SK-N-SH treated with all-trans-retinoic acid at 6 μM for 48 hours (cell line): ENCODE data around the gene SENP5.
A peak's percentile ranks its signal among the peaks of the same experiment; 100 is the strongest.

ENCODE experiments used
- ATAC-seq: fragments of 200-7000 bp; cut with Tn5 transposase; 3 replicates; pipeline ENCODE4 v1.9.1; 2020; ENCODE audit warnings: mild to moderate bottlenecking, moderate library complexity
- BACH2 ChIP-seq: fragments of 250-450 bp; sonication (Bioruptor Pico); IDR thresholded peaks from 2 replicates; pipeline ENCODE4 v1.9.0; 2021; ENCODE audit warnings: mild to moderate bottlenecking, borderline replicate concordance
- CREB5 ChIP-seq: fragments of 250-450 bp; sonication (Bioruptor Pico); IDR thresholded peaks from 2 replicates; pipeline ENCODE4 v1.5.1; 2020; ENCODE audit warnings: low read depth, mild to moderate bottlenecking, moderate library complexity
- CSDC2 ChIP-seq: fragments of 250-450 bp; sonication (Bioruptor Pico); IDR thresholded peaks from 2 replicates; pipeline ENCODE4 v1.5.0; 2020; ENCODE audit warnings: mild to moderate bottlenecking, moderate library complexity
- CSRNP3 ChIP-seq: fragments of 250-450 bp; sonication (Bioruptor Pico); IDR thresholded peaks from 2 replicates; pipeline ENCODE4 v1.5.1; 2021; ENCODE audit warnings: mild to moderate bottlenecking, moderate library complexity
- ESRRG ChIP-seq: fragments of 250-450 bp; sonication (Bioruptor Pico); IDR thresholded peaks from 2 replicates; pipeline ENCODE4 v1.6.1; 2021; ENCODE audit warnings: mild to moderate bottlenecking
- GLIS3 ChIP-seq: fragments of 250-450 bp; sonication (Bioruptor Pico); IDR thresholded peaks from 2 replicates; pipeline ENCODE4 v1.5.0; 2020; ENCODE audit warnings: mild to moderate bottlenecking, moderate library complexity
- OSR1 ChIP-seq: fragments of 250-450 bp; sonication (Bioruptor Pico); IDR thresholded peaks from 2 replicates; pipeline ENCODE4 v1.8.0; 2022; ENCODE audit warnings: moderate library complexity, mild to moderate bottlenecking, inconsistent platforms
- PATZ1 ChIP-seq: fragments of 250-450 bp; sonication (Bioruptor Pico); IDR thresholded peaks from 2 replicates; pipeline ENCODE4 v1.8.0; 2020; ENCODE audit warnings: mild to moderate bottlenecking, moderate library complexity, borderline replicate concordance
- POU6F1 ChIP-seq: fragments of 250-450 bp; sonication (Bioruptor Pico); IDR thresholded peaks from 2 replicates; pipeline ENCODE4 v1.8.0; 2021; ENCODE audit warnings: low read depth, mild to moderate bottlenecking, moderate library complexity, borderline replicate concordance
- PPARA ChIP-seq: fragments of 250-450 bp; sonication (Bioruptor Pico); IDR thresholded peaks from 2 replicates; pipeline ENCODE4 v1.5.0; 2020; ENCODE audit warnings: mild to moderate bottlenecking, borderline replicate concordance
- SNAI2 ChIP-seq: fragments of 250-450 bp; sonication (Bioruptor Pico); IDR thresholded peaks from 2 replicates; pipeline ENCODE4 v1.5.0; 2020; ENCODE audit warnings: mild to moderate bottlenecking, moderate library complexity
- TCF4 ChIP-seq: fragments of 250-450 bp; sonication (Bioruptor Pico); IDR thresholded peaks from 2 replicates; pipeline ENCODE4 v1.8.0; 2021; ENCODE audit warnings: mild to moderate bottlenecking, moderate library complexity, borderline replicate concordance
- TOX ChIP-seq: fragments of 250-450 bp; sonication (Bioruptor Pico); IDR thresholded peaks from 2 replicates; pipeline ENCODE4 v1.8.0; 2021; ENCODE audit warnings: mild to moderate bottlenecking, moderate library complexity, borderline replicate concordance
- TSHZ2 ChIP-seq: fragments of 250-450 bp; sonication (Bioruptor Pico); IDR thresholded peaks from 2 replicates; pipeline ENCODE4 v1.5.0; 2020; ENCODE audit warnings: mild to moderate bottlenecking, moderate library complexity
- ZC3H10 ChIP-seq: fragments of 250-450 bp; sonication (Bioruptor Pico); IDR thresholded peaks from 2 replicates; pipeline ENCODE4 v1.5.1; 2021; ENCODE audit warnings: mild to moderate bottlenecking, moderate library complexity
- ZFP3 ChIP-seq: fragments of 250-450 bp; sonication (Bioruptor Pico); IDR thresholded peaks from 2 replicates; pipeline ENCODE4 v1.5.0; 2020; ENCODE audit warnings: mild to moderate bottlenecking, moderate library complexity
- ZFP30 ChIP-seq: fragments of 450-650 bp; formaldehyde crosslinking; IDR thresholded peaks from 2 replicates; pipeline ENCODE4 v1.5.0; 2022; ENCODE audit warnings: mild to moderate bottlenecking, moderate library complexity

Gene SENP5

GRCh38 chr3:196947136-196947859, 79.6 kb downstream of the SENP5 start (continued):
- TF ChIP-seq CREB5 (no peak), POU6F1 (CRISPR knock-in tag) (no peak), ZC3H10 (CRISPR knock-in tag) (no peak)

GRCh38 chr3:196947860-196948441, 80.2 kb downstream of the SENP5 start:
- ATAC-seq = no peak
- no peak for TF ChIP-seq ZFP30 (CRISPR knock-in tag)
- TF ChIP-seq CSDC2 (CRISPR knock-in tag) = no peak
- no peak for TF ChIP-seq POU6F1 (CRISPR knock-in tag)
- no peak for TF ChIP-seq TCF4 (CRISPR knock-in tag)
- no peak for TF ChIP-seq CSRNP3 (CRISPR knock-in tag)
- no peak for TF ChIP-seq PATZ1 (CRISPR knock-in tag)
- no peak for TF ChIP-seq OSR1 (CRISPR knock-in tag)
- TF ChIP-seq TOX = no peak
- no peak for TF ChIP-seq ESRRG (CRISPR knock-in tag)
- no peak for TF ChIP-seq BACH2 (CRISPR knock-in tag)
- TF ChIP-seq SNAI2 (CRISPR knock-in tag) = no peak
- no peak for TF ChIP-seq GLIS3 (CRISPR knock-in tag)
- TF ChIP-seq ZC3H10 (CRISPR knock-in tag) = no peak
- no peak for TF ChIP-seq CREB5
- TF ChIP-seq ZFP3 = no peak
- TF ChIP-seq PPARA = no peak

GRCh38 chr3:196948442-196949284, 80.9 kb downstream of the SENP5 start:
- TF ChIP-seq TOX = no peak
- no peak for TF ChIP-seq CSRNP3 (CRISPR knock-in tag)
- TF ChIP-seq TSHZ2 (CRISPR knock-in tag) = no peak
- TF ChIP-seq OSR1 (CRISPR knock-in tag) = no peak
- no peak for TF ChIP-seq BACH2 (CRISPR knock-in tag)
- no peak for TF ChIP-seq PATZ1 (CRISPR knock-in tag)
- no peak for TF ChIP-seq GLIS3 (CRISPR knock-in tag)
- ATAC-seq = peak; percentile 28; the same call in 1 of the 3 replicates
